HL-60/S4 (cell line): ENCODE results near the gene IL13.

Source experiments
- in situ Hi-C: fragments of 300-500 bp; cut with MboI; formaldehyde crosslinking; loops from 2 replicates; pipeline ENCODE4 v1.14.3; 2022; ENCODE audit warnings: low sequenced_read_pairs

Gene IL13

GRCh38 chr5:132655821-132656773 lies 1.9 kb upstream of the IL13 start:
- in situ Hi-C loops = no loop called here

- in situ Hi-C loops = no loop called here
These were observed 1.1 kb upstream of the IL13 start for GRCh38 chr5:132656774-132657355.

- in situ Hi-C loops = no loop called here
These were observed 669 bp downstream of the IL13 start for GRCh38 chr5:132658381-132659302.

- in situ Hi-C loops = no loop called here
These were observed 1.9 kb downstream of the IL13 start for GRCh38 chr5:132659598-132660493.

- in situ Hi-C loops = no loop called here
These were observed 3.4 kb downstream of the IL13 start for GRCh38 chr5:132661231-132662003.

- in situ Hi-C loops = no loop called here
These were observed 4.0 kb downstream of the IL13 start for GRCh38 chr5:132662004-132662401.

GRCh38 chr5:132662925-132663770 lies 5.2 kb downstream of the IL13 start:
- in situ Hi-C loops = no loop called here

GRCh38 chr5:132663771-132664695 lies 6.1 kb downstream of the IL13 start:
- in situ Hi-C loops = no loop called here

GRCh38 chr5:132664696-132665209 lies 6.8 kb downstream of the IL13 start:
- in situ Hi-C loops = no loop called here

GRCh38 chr5:132665574-132666080 lies 7.7 kb downstream of the IL13 start:
- in situ Hi-C loops = no loop called here

GRCh38 chr5:132666310-132667123 lies 8.5 kb downstream of the IL13 start:
- in situ Hi-C loops = no loop called here

GRCh38 chr5:132667309-132667708 lies 9.3 kb downstream of the IL13 start:
- in situ Hi-C loops = no loop called here

- in situ Hi-C loops = no loop called here
These were observed 10.1 kb downstream of the IL13 start for GRCh38 chr5:132667761-132668705.

GRCh38 chr5:132668706-132669454 lies 10.9 kb downstream of the IL13 start:
- in situ Hi-C loops = no loop called here
